Prostate gland (tissue), 2 donors: Measurements from ENCODE around the gene SP9. TPM values are rescaled to one million over a fixed set of nuclear protein-coding genes. Genes with fewer than 3 reads are reported as not detected.

Experiments used
- DNase-seq: peaks from one replicate; pipeline ENCODE4 v3.0.0-alpha.2; 2019; ENCODE audit warnings: low spot score
- H3K27ac ChIP-seq, 2 donors: fragments of 200-600 bp; sonication (generic); 2 replicates each; pipeline ENCODE4 v1.5.1; 2017 to 2019
- H3K27me3 ChIP-seq: fragments of 200-600 bp; sonication (generic); replicated peaks from 2 replicates; pipeline ENCODE4 v1.5.1; 2019; ENCODE audit not compliant: insufficient read depth
- H3K36me3 ChIP-seq, 2 donors: fragments of 200-600 bp; sonication (generic); 1 replicate in 1 of 2; 2 replicates in 1 of 2; pipeline versions ENCODE4 v1.5.1 to v1.8.1; 2017 to 2019
- H3K4me1 ChIP-seq: fragments of 200-600 bp; sonication (generic); replicated peaks from 2 replicates; pipeline ENCODE4 v1.5.1; 2019
- H3K4me3 ChIP-seq, 2 donors: fragments of 200-600 bp; sonication (generic); 2 replicates each; pipeline ENCODE4 v1.5.1; 2017 to 2019
- H3K9me3 ChIP-seq: fragments of 200-600 bp; sonication (generic); 2 replicates; pipeline ENCODE4 v1.5.1; 2017
- CTCF ChIP-seq, 4 experiments: fragments of 200-600 bp in 2 of 4; fragments of 450-650 bp in 2 of 4; sonication (generic) in 2 of 4; IDR thresholded peaks; 1 replicate in 3 of 4; 2 replicates in 1 of 4; pipeline ENCODE4 v1.5.1; 2016 to 2019; ENCODE audit warnings: antibody characterized with exemption in 4 of 4, mild to moderate bottlenecking in 2 of 4, moderate library complexity in 2 of 4
- POLR2A ChIP-seq: fragments of 450-650 bp; IDR thresholded peaks from one replicate; pipeline ENCODE4 v1.6.1; 2016; ENCODE audit warnings: antibody characterized with exemption, mild to moderate bottlenecking
- POLR2AphosphoS5 ChIP-seq: sonication (generic); formaldehyde crosslinking; IDR thresholded peaks from one replicate; pipeline ENCODE4 v1.6.1; 2017; ENCODE audit warnings: antibody characterized with exemption
- WGBS: methylation state at CpG from one replicate; pipeline ENCODE4 v1.1.5; 2018; 5-methylcytosine and 5-hydroxymethylcytosine counted together
- intact Hi-C: fragments of 100-400 bp; cut with DNase I; formaldehyde crosslinking; loops from one replicate; pipeline ENCODE4 v1.14.2; 2022
- total RNA-seq, 2 donors: library from RNA; depleted of rRNA; stranded (reverse); fragments of >200 nt; gene quantifications; one replicate each; pipeline ENCODE4 v1.1.0, GENCODE V29; 2016

Gene SP9
- total RNA-seq, 2 donors from 2014 or later = 0.40 TPM; not detected in 1

- WGBS = 16% methylated on average over 26 of the region's 37 CpGs
- H3K4me1 ChIP-seq = no peaks in the 10 kb centered on the region
These were observed 5.0 kb downstream of the SP9 start for GRCh38 chr2:174339561-174340399.

GRCh38 chr2:174340400-174341292 lies 5.9 kb downstream of the SP9 start:
- DNase-seq = no peak
- 8% methylated on average over 53 of the region's 70 CpGs for WGBS
- Histone ChIP-seq H3K27me3 (peaks cover 63% of the 10 kb centered on the region), H3K36me3 (no peaks in the 10 kb centered on the region), H3K9me3 (no peaks in the 10 kb centered on the region), H3K27ac (no peak overlapping the region), H3K4me1 (no peaks in the 10 kb centered on the region), H3K4me3 (no peak overlapping the region)
- no peak for TF ChIP-seq CTCF (IDR thresholded peaks at IDR 0.05)
- TF ChIP-seq POLR2A = no peak
- no peak for TF ChIP-seq POLR2AphosphoS5
- intact Hi-C loops = loop anchor here (5.0 kb wide), 2 partner anchors 373 to 938 kb away; partner anchors contain the start of gene SP3

More at GRCh38 chr2:174339561-174340399, 5.0 kb downstream of the SP9 start:
- Histone ChIP-seq H3K4me3 (no peak overlapping the region), H3K27ac (no peak overlapping the region), H3K27me3 (peaks cover 68% of the 10 kb centered on the region), H3K36me3 (no peaks in the 10 kb centered on the region), H3K9me3 (no peaks in the 10 kb centered on the region)
- TF ChIP-seq CTCF (IDR thresholded peaks at IDR 0.05) (no peak), POLR2AphosphoS5 (peak; percentile 2), POLR2A (no peak)
- intact Hi-C loops = loop anchor here (5.0 kb wide), 2 partner anchors 372 to 937 kb away; partner anchors contain the start of gene SP3
- no peak for DNase-seq

- H3K4me1 ChIP-seq = no peaks in the 10 kb centered on the region
- H3K9me3 ChIP-seq = no peaks in the 10 kb centered on the region
- DNase-seq = peak; percentile 82
- H3K36me3 ChIP-seq = no peaks in the 10 kb centered on the region
- H3K4me3 ChIP-seq = no peak overlapping the region
- TF ChIP-seq POLR2A = peak; percentile 12
- TF ChIP-seq CTCF (IDR thresholded peaks at IDR 0.05) = peak; percentile 82 to 94 (median 88)
- TF ChIP-seq POLR2AphosphoS5 = peak; percentile 82
- intact Hi-C loops = loop anchor here (5.0 kb wide), 2 partner anchors 374 to 939 kb away; partner anchors contain the start of gene SP3
- peaks cover 57% of the 10 kb centered on the region for H3K27me3 ChIP-seq
- WGBS = 2% methylated on average over 31 of the region's 31 CpGs
- H3K27ac ChIP-seq = no peak overlapping the region
These were observed 6.7 kb downstream of the SP9 start for GRCh38 chr2:174341293-174341994.

- Histone ChIP-seq H3K27me3 (peaks cover 54% of the 10 kb centered on the region), H3K9me3 (no peaks in the 10 kb centered on the region), H3K4me3 (no peak overlapping the region), H3K36me3 (no peaks in the 10 kb centered on the region), H3K27ac (no peak overlapping the region), H3K4me1 (no peaks in the 10 kb centered on the region)
- WGBS = 6% methylated on average over 38 of the region's 52 CpGs
- no peak for DNase-seq
- no peak for TF ChIP-seq POLR2AphosphoS5
- no peak for TF ChIP-seq CTCF (IDR thresholded peaks at IDR 0.05)
- intact Hi-C loops = loop anchor here (5.0 kb wide), 2 partner anchors 375 to 940 kb away; partner anchors contain the start of gene SP3
These were observed 7.4 kb downstream of the SP9 start for GRCh38 chr2:174341995-174342685.
